Measurements from ENCODE around the gene KCND3. TPM values are rescaled to one million over a fixed set of nuclear protein-coding genes. Genes with fewer than 3 reads are reported as not detected.

The KCND3 gene
- total and polyA plus RNA-seq, 2 experiments from 2014 or later, result 0.10 to 0.18 TPM

DNA sequence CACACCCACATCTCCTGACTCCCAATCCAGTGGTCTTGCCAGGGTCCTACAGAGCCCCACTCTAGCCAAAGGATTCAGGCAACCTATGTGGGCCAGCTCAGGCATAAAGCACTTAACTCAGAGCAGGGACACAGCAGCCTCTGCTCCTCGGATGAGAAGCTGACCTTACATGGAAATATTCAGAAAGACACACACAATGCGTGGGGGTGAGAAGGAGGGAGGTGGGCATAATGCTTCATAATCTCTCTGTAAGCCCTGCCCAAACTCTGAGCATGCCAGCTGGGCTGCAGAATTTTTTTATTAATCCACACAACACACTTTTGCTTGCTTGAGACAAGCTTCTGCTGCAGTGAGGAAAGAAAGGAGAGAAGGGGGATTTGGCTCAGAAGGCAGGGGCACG lies 21.6 kb downstream of the KCND3 start:
- H3K9me2 ChIP-seq (ENCODE audit: insufficient read depth), result peaks cover 6% of the 10 kb centered on the region; the same call in 1 of the 2 replicates
- no peaks in the 10 kb centered on the region for H4K20me1 ChIP-seq (replicated peaks; ENCODE audit: insufficient read depth)
- H3F3A ChIP-seq (replicated peaks; ENCODE audit: low read depth), result no peaks in the 10 kb centered on the region
- H3K27ac Mint-ChIP-seq, result no peak overlapping the region
- H2AFZ ChIP-seq, result no peak overlapping the region
- TF ChIP-seq JUNB (IDR thresholded peaks at IDR 0.05; ENCODE audit: unreplicated experiment) (no peak), POLR2AphosphoS5 (IDR thresholded peaks at IDR 0.05; ENCODE audit: low read depth) (no peak), EZH2phosphoT487 (IDR thresholded peaks at IDR 0.05; ENCODE audit: unreplicated experiment) (no peak), EZH2 (IDR thresholded peaks at IDR 0.05; ENCODE audit: low read depth, unreplicated experiment) (no peak), STAT1 (IDR thresholded peaks at IDR 0.05; ENCODE audit: unreplicated experiment) (no peak), ZNF331 (CRISPR knock-in tag; IDR thresholded peaks at IDR 0.05; ENCODE audit: low read depth) (no peak)
- TF ChIP-seq, protein P1, sequence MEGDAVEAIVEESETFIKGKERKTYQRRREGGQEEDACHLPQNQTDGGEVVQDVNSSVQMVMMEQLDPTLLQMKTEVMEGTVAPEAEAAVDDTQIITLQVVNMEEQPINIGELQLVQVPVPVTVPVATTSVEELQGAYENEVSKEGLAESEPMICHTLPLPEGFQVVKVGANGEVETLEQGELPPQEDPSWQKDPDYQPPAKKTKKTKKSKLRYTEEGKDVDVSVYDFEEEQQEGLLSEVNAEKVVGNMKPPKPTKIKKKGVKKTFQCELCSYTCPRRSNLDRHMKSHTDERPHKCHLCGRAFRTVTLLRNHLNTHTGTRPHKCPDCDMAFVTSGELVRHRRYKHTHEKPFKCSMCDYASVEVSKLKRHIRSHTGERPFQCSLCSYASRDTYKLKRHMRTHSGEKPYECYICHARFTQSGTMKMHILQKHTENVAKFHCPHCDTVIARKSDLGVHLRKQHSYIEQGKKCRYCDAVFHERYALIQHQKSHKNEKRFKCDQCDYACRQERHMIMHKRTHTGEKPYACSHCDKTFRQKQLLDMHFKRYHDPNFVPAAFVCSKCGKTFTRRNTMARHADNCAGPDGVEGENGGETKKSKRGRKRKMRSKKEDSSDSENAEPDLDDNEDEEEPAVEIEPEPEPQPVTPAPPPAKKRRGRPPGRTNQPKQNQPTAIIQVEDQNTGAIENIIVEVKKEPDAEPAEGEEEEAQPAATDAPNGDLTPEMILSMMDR (conservative IDR thresholded peaks at IDR 0.05; ENCODE audit: low read depth in 2 of 2), result no peak
- TF ChIP-seq, protein P2, sequence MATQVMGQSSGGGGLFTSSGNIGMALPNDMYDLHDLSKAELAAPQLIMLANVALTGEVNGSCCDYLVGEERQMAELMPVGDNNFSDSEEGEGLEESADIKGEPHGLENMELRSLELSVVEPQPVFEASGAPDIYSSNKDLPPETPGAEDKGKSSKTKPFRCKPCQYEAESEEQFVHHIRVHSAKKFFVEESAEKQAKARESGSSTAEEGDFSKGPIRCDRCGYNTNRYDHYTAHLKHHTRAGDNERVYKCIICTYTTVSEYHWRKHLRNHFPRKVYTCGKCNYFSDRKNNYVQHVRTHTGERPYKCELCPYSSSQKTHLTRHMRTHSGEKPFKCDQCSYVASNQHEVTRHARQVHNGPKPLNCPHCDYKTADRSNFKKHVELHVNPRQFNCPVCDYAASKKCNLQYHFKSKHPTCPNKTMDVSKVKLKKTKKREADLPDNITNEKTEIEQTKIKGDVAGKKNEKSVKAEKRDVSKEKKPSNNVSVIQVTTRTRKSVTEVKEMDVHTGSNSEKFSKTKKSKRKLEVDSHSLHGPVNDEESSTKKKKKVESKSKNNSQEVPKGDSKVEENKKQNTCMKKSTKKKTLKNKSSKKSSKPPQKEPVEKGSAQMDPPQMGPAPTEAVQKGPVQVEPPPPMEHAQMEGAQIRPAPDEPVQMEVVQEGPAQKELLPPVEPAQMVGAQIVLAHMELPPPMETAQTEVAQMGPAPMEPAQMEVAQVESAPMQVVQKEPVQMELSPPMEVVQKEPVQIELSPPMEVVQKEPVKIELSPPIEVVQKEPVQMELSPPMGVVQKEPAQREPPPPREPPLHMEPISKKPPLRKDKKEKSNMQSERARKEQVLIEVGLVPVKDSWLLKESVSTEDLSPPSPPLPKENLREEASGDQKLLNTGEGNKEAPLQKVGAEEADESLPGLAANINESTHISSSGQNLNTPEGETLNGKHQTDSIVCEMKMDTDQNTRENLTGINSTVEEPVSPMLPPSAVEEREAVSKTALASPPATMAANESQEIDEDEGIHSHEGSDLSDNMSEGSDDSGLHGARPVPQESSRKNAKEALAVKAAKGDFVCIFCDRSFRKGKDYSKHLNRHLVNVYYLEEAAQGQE (IDR thresholded peaks at IDR 0.05; ENCODE audit: unreplicated experiment), result no peak
- TF ChIP-seq, protein P3, sequence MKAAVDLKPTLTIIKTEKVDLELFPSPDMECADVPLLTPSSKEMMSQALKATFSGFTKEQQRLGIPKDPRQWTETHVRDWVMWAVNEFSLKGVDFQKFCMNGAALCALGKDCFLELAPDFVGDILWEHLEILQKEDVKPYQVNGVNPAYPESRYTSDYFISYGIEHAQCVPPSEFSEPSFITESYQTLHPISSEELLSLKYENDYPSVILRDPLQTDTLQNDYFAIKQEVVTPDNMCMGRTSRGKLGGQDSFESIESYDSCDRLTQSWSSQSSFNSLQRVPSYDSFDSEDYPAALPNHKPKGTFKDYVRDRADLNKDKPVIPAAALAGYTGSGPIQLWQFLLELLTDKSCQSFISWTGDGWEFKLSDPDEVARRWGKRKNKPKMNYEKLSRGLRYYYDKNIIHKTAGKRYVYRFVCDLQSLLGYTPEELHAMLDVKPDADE (IDR thresholded peaks at IDR 0.05), result no peak
- TF ChIP-seq, protein P4, sequence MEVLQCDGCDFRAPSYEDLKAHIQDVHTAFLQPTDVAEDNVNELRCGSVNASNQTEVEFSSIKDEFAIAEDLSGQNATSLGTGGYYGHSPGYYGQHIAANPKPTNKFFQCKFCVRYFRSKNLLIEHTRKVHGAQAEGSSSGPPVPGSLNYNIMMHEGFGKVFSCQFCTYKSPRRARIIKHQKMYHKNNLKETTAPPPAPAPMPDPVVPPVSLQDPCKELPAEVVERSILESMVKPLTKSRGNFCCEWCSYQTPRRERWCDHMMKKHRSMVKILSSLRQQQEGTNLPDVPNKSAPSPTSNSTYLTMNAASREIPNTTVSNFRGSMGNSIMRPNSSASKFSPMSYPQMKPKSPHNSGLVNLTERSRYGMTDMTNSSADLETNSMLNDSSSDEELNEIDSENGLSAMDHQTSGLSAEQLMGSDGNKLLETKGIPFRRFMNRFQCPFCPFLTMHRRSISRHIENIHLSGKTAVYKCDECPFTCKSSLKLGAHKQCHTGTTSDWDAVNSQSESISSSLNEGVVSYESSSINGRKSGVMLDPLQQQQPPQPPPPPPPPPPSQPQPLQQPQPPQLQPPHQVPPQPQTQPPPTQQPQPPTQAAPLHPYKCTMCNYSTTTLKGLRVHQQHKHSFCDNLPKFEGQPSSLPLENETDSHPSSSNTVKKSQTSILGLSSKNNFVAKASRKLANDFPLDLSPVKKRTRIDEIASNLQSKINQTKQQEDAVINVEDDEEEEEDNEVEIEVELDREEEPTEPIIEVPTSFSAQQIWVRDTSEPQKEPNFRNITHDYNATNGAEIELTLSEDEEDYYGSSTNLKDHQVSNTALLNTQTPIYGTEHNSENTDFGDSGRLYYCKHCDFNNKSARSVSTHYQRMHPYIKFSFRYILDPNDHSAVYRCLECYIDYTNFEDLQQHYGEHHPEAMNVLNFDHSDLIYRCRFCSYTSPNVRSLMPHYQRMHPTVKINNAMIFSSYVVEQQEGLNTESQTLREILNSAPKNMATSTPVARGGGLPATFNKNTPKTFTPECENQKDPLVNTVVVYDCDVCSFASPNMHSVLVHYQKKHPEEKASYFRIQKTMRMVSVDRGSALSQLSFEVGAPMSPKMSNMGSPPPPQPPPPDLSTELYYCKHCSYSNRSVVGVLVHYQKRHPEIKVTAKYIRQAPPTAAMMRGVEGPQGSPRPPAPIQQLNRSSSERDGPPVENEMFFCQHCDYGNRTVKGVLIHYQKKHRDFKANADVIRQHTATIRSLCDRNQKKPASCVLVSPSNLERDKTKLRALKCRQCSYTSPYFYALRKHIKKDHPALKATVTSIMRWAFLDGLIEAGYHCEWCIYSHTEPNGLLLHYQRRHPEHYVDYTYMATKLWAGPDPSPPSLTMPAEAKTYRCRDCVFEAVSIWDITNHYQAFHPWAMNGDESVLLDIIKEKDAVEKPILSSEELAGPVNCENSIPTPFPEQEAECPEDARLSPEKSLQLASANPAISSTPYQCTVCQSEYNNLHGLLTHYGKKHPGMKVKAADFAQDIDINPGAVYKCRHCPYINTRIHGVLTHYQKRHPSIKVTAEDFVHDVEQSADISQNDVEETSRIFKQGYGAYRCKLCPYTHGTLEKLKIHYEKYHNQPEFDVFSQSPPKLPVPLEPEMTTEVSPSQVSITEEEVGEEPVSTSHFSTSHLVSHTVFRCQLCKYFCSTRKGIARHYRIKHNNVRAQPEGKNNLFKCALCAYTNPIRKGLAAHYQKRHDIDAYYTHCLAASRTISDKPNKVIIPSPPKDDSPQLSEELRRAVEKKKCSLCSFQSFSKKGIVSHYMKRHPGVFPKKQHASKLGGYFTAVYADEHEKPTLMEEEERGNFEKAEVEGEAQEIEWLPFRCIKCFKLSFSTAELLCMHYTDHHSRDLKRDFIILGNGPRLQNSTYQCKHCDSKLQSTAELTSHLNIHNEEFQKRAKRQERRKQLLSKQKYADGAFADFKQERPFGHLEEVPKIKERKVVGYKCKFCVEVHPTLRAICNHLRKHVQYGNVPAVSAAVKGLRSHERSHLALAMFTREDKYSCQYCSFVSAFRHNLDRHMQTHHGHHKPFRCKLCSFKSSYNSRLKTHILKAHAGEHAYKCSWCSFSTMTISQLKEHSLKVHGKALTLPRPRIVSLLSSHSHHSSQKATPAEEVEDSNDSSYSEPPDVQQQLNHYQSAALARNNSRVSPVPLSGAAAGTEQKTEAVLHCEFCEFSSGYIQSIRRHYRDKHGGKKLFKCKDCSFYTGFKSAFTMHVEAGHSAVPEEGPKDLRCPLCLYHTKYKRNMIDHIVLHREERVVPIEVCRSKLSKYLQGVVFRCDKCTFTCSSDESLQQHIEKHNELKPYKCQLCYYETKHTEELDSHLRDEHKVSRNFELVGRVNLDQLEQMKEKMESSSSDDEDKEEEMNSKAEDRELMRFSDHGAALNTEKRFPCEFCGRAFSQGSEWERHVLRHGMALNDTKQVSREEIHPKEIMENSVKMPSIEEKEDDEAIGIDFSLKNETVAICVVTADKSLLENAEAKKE (CRISPR knock-in tag; IDR thresholded peaks at IDR 0.05), result no peak
- DNase-seq (ENCODE audit: low spot score) (no peak), ATAC-seq (no peak)
- peaks cover 20% of the 10 kb centered on the region for H3K27me3 Mint-ChIP-seq (ENCODE audit: insufficient read depth, low read depth, poor library complexity)
- H3K4me1 Mint-ChIP-seq, result peaks cover 21% of the 10 kb centered on the region
- H3K4me3 ChIP-seq, result no peak overlapping the region
- H3K36me3 ChIP-seq (ENCODE audit: insufficient read depth), result no peaks in the 10 kb centered on the region
- H3K4me1 ChIP-seq (ENCODE audit: insufficient read depth), result peaks cover 9% of the 10 kb centered on the region
- no peak overlapping the region for H3K27ac ChIP-seq (ENCODE audit: low read depth)
- no peaks in the 10 kb centered on the region for H3K9me3 Mint-ChIP-seq
- H3K79me2 ChIP-seq (replicated peaks; ENCODE audit: insufficient read depth), result no peaks in the 10 kb centered on the region
- H3K4me3 Mint-ChIP-seq, result no peak overlapping the region
- no peaks in the 10 kb centered on the region for H3K36me3 Mint-ChIP-seq (ENCODE audit: low read depth)
- H3K27me3 ChIP-seq (ENCODE audit: insufficient read depth), result no peaks in the 10 kb centered on the region
- H3K4me2 ChIP-seq, result no peak overlapping the region
